ENCODE data around the gene RABGAP1L.

GRCh38 chr1:174914991-174915390, 755.7 kb downstream of the RABGAP1L start:
- TF ChIP-seq CTCF (IDR thresholded peaks at IDR 0.05) (no peak), POLR2A (IDR thresholded peaks at IDR 0.05) (no peak)
